ENCODE measurements around the gene CHM. TPM values are rescaled to one million over a fixed set of nuclear protein-coding genes. Genes with fewer than 3 reads are reported as not detected.

Gene CHM
- total RNA-seq, 1 donor from 2014 or later: 12.0 TPM

- no peak for TF ChIP-seq POLR2A (IDR thresholded peaks at IDR 0.05)
- TF ChIP-seq POLR2AphosphoS5 (IDR thresholded peaks at IDR 0.05; ENCODE audit: insufficient read depth in 1 of 2, low read depth in 1 of 2): no peak
- TF ChIP-seq CTCF (IDR thresholded peaks at IDR 0.05): no peak
- H3K4me3 ChIP-seq: no peak overlapping the region
- H3K9me3 ChIP-seq: no peaks in the 10 kb centered on the region
Observed at GRCh38 chrX:85996555-85996954, 50.8 kb downstream of the CHM start.

GRCh38 chrX:85995641-85996040 is 51.7 kb downstream of the CHM start:
- Histone ChIP-seq H3K36me3 (no peaks in the 10 kb centered on the region), H3K4me1 (peaks cover 8% of the 10 kb centered on the region), H3K9me3 (no peaks in the 10 kb centered on the region), H3K27me3 (no peaks in the 10 kb centered on the region), H3K4me3 (no peak overlapping the region), H3K27ac (no peak overlapping the region)
- intact Hi-C loops (cut with DNase I): no loop called here
- TF ChIP-seq POLR2A (IDR thresholded peaks at IDR 0.05) (no peak), CTCF (IDR thresholded peaks at IDR 0.05) (no peak), POLR2AphosphoS5 (IDR thresholded peaks at IDR 0.05; ENCODE audit: insufficient read depth in 1 of 2, low read depth in 1 of 2) (no peak)
- DNase-seq (ENCODE audit: extremely low spot score in 2 of 2): no peak

More at GRCh38 chrX:85996555-85996954, 50.8 kb downstream of the CHM start:
- intact Hi-C loops (cut with DNase I): no loop called here
- Histone ChIP-seq H3K36me3 (no peaks in the 10 kb centered on the region), H3K27me3 (no peaks in the 10 kb centered on the region), H3K27ac (no peak overlapping the region), H3K4me1 (peaks cover 8% of the 10 kb centered on the region)
- no peak for DNase-seq (ENCODE audit: extremely low spot score in 2 of 2)

GRCh38 chrX:85994797-85995196 is 52.6 kb downstream of the CHM start:
- Histone ChIP-seq H3K36me3 (no peaks in the 10 kb centered on the region), H3K9me3 (no peaks in the 10 kb centered on the region), H3K27me3 (no peaks in the 10 kb centered on the region), H3K27ac (no peak overlapping the region), H3K4me3 (no peak overlapping the region), H3K4me1 (peaks cover 8% of the 10 kb centered on the region)
- DNase-seq (ENCODE audit: extremely low spot score in 2 of 2): no peak
- no peak for TF ChIP-seq POLR2AphosphoS5 (IDR thresholded peaks at IDR 0.05; ENCODE audit: insufficient read depth in 1 of 2, low read depth in 1 of 2)
- no peak for TF ChIP-seq POLR2A (IDR thresholded peaks at IDR 0.05)
- no peak for TF ChIP-seq CTCF (IDR thresholded peaks at IDR 0.05)
- intact Hi-C loops (cut with DNase I): no loop called here

GRCh38 chrX:85994228-85994627 is 53.1 kb downstream of the CHM start:
- Histone ChIP-seq H3K36me3 (no peaks in the 10 kb centered on the region), H3K4me3 (no peak overlapping the region), H3K4me1 (peaks cover 8% of the 10 kb centered on the region), H3K27ac (no peak overlapping the region), H3K27me3 (no peaks in the 10 kb centered on the region), H3K9me3 (no peaks in the 10 kb centered on the region)
- no peak for TF ChIP-seq POLR2A (IDR thresholded peaks at IDR 0.05)
- no peak for TF ChIP-seq CTCF (IDR thresholded peaks at IDR 0.05)
- no peak for TF ChIP-seq POLR2AphosphoS5 (IDR thresholded peaks at IDR 0.05; ENCODE audit: insufficient read depth in 1 of 2, low read depth in 1 of 2)
- no peak for DNase-seq (ENCODE audit: extremely low spot score in 2 of 2)
- intact Hi-C loops (cut with DNase I): no loop called here

- Histone ChIP-seq H3K4me3 (no peak overlapping the region), H3K9me3 (no peaks in the 10 kb centered on the region), H3K27ac (no peak overlapping the region), H3K27me3 (no peaks in the 10 kb centered on the region), H3K36me3 (no peaks in the 10 kb centered on the region), H3K4me1 (peaks cover 8% of the 10 kb centered on the region)
- DNase-seq (ENCODE audit: extremely low spot score in 2 of 2): no peak
- TF ChIP-seq CTCF (IDR thresholded peaks at IDR 0.05) (no peak), POLR2A (IDR thresholded peaks at IDR 0.05) (no peak), POLR2AphosphoS5 (IDR thresholded peaks at IDR 0.05; ENCODE audit: insufficient read depth in 1 of 2, low read depth in 1 of 2) (no peak)
- intact Hi-C loops (cut with DNase I): no loop called here
Observed at GRCh38 chrX:85993539-85994197, 53.7 kb downstream of the CHM start.

Data from vagina (tissue), 2 donors.